HG03066 (cell line): ENCODE data around the gene PGP.

ENCODE experiments used
- ATAC-seq: cut with Tn5 transposase; IDR thresholded peaks from one replicate; pipeline ENCODE4 v1.9.1; 2021; ENCODE audit warnings: low read depth; ENCODE audit not compliant: unreplicated experiment

PGP gene

DNA sequence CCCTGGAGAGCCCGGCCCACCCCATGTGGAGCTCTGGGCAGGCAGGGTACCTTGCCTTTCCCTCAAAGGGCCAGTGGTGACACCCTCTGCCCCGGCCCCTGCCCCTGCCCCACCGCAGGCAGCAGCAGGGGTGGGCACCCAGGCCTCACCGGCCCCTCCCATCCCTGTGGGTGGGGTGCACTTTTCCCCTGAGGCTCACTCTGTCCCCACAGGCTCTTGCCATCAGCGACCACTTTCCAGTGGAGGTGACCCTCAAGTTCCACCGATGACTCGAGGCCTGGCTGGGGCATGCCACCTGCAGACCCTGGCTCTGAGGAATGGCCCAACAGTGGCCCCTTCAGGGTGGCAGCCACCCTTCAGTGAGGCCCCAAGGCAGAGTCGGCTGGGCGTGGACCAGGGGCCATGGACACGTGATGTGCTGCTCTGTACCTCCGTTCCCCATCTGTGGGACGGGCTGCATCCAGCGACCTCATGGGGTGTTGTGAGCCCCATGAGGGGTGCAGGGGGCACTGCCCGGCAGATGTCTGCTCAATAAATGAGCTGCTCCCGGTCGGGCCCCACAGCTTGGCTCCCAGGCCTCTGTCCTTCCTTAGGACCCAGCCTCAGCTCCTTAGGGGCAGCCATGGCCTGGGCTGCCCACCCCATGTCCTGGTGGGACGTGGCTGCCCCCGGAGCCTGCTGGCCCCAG is 23.7 kb upstream of the PGP start:
- ATAC-seq, result no peak

DNA sequence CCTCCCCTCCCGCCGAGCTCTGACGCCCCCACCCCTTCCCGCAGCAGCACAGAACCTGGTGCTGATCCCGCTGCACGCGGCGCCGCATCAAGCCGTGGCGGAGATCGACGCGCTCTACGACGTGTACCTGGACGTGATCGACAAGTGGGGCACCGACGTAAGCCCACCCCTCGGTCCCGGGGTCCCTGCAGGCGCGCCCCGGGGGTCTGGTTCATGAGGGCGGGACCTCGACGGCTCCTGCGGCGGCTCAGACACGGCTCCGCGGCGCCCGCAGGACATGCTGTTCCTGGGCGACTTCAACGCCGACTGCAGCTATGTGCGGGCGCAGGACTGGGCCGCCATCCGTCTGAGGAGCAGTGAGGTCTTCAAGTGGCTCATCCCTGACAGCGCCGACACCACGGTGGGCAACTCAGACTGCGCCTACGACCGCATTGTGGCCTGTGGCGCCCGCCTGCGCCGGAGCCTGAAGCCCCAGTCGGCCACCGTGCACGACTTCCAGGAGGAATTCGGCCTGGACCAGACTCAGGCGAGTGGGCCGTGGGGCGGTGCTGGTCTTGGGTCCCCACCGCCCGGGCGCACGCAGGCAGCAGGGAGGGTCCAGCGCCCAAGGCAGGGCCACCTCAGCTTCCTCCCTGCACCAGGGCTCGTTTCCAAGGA is 23.0 kb upstream of the PGP start:
- no peak for ATAC-seq

- no peak for ATAC-seq
Observed at GRCh38 chr16:2237102-2237482, 22.5 kb upstream of the PGP start.

DNA sequence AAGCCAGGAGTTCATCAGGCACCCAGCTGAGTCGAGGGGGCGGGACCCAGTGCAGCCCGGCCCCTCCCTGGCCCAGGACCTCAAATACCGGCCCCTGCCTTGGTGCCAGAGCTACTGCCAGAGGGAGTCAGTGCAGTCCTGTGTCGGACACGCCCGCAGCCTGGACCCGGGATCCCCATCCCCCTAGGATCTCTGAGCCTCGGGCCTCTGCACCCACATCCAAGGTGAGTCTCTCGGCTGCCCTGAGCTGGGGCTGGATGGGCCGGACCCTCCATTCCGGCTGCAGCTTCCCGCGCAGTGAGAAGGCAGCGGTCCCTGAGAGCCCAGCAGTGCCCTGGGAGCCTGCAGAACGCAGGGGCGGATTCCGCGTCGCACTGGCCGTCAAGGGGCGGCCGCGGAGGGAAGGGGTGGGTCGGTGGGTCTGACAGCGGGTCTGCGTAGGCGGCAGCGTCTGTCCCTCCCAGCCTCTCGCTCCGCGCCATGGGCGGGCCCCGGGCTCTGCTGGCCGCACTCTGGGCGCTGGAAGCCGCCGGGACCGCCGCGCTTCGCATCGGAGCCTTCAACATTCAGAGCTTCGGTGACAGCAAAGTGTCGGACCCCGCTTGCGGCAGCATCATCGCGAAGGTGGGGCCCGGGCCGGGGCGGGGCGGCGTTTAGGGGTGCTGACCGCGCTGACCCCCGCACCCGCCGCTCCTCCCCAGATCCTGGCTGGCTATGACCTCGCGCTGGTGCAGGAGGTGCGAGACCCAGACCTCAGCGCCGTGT is 21.9 kb upstream of the PGP start, which contains the start of gene DNASE1L2:
Gene DNASE1L2 (plus strand): TSS at position 108 of the 765 bp plus-strand sequence. CDS start 373 bp downstream, at position 481.
- no peak for ATAC-seq

DNA sequence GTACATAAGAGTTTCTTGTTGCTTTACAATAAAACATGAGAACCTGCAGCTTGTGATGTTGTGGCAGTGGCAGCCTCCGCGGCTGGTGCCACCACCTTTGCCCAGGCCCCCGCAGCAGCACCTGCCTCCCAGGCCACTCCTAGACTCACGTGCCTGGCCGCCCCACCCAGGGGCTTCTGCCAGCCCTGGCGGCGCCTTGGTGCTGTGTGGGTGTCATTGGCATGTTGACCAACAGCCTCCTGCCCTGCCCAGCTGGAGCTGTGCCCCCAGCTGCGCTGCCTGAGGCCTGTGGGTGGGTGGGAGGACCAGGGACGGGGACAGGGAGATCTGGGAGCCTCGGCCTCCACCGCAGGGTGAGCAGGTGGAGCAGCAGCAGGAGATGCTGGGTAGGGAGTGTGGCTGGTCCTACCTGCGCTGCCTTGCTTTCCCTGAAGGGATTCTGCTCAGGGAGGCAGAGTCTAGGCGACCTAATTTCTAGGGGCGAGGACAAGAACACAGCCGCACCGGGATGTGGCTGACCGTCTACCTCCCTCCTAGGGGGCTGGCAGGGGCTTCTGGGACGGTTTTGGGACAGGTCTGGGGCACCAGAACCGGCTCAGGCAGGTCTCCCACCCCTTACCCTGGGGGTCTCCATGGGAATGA is 21.2 kb upstream of the PGP start:
- ATAC-seq, result no peak

GRCh38 chr16:2235234-2235651 is 20.6 kb upstream of the PGP start:
- no peak for ATAC-seq

DNA sequence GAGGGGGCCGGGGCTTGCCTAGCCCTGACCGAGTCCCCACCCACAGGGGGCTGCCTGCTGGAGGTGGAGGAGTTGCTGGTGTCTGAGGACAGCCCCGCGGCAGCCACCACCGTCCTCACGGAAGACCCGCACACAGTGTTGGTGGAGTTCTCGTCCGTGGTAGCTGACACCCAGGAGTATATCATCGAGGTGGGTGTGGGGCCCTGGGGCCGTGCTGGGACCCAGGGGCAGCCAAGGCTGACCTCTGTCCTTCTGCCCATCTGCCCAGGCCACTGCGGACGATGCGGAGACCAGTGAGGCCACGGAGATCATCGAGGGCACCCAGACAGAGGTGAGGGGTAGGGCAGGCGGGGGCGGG is 20.2 kb upstream of the PGP start:
- no peak for ATAC-seq

DNA sequence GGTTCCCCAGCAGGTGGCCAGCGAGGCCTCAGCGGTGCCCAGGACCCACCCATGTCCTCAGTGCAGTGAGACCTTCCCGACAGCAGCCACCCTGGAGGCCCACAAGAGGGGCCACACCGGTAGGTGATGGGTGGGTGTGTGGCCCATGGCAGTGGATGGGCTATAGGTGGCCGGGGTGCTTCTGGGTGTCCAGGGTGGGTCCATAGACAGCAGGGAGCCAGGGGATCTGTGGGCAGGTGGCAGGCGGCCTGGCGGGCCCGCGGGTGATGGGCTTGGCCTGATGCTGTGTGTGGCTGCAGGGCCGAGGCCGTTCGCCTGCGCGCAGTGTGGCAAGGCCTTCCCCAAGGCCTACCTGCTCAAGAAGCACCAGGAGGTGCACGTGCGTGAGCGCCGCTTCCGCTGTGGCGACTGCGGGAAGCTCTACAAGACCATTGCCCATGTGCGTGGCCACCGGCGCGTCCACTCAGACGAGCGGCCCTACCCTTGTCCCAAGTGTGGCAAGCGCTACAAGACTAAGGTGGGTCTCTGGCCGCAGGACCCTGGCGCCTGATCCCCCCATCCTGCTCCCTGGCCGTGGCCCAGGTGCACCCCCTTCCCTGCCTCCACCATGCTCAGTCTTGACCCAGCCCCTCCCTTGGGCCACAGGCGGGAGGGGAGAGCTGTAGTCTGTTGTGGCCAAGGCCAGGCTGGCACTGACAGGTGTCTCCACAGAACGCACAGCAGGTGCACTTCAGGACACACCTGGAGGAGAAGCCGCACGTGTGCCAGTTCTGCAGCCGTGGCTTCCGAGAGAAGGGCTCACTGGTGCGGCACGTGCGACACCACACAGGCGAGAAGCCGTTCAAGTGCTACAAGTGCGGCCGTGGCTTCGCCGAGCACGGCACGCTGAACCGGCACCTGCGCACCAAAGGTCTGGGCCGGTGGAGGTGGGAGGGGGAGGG is 19.5 kb upstream of the PGP start:
- ATAC-seq, result no peak

GRCh38 chr16:2233046-2233775 is 18.6 kb upstream of the PGP start:
- ATAC-seq, result no peak

DNA sequence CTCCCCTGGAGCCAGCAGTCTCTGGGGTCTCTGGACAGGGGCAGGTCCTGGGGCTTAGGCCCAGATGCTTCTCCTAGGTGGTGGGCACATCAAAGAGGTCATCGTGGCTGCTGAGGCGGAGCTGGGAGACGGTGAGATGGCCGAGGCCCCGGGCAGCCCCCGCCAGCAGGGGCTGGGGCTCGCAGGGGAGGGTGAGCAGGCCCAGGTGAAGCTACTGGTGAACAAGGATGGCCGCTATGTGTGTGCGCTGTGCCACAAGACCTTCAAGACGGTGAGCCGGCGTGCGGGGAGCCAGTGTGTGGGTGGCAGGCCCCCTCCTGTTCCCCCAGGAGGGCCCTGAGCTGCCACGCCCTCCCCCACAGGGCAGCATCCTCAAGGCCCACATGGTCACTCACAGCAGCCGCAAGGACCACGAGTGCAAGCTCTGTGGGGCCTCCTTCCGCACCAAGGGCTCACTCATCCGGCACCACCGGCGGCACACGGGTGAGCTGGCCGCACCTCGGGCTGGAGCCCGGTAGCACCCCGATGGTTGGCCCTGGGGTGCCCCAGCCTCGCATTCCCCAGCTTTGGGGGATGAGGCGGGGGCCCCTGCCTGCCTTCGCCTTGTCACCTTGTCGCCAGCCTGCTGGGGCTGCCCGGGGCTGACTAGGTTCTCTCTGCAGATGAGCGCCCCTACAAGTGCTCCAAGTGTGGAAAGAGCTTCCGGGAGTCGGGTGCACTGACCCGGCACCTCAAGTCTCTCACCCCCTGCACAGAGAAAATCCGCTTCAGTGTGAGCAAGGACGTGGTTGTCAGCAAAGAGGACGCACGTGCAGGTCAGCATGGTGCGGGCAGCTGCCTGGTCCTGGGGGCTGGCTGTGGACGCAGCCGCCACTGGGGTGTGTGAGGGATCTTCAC is 17.7 kb upstream of the PGP start:
- ATAC-seq, result no peak

- ATAC-seq, result no peak
Observed at GRCh38 chr16:2231016-2231931, 16.6 kb upstream of the PGP start.

DNA sequence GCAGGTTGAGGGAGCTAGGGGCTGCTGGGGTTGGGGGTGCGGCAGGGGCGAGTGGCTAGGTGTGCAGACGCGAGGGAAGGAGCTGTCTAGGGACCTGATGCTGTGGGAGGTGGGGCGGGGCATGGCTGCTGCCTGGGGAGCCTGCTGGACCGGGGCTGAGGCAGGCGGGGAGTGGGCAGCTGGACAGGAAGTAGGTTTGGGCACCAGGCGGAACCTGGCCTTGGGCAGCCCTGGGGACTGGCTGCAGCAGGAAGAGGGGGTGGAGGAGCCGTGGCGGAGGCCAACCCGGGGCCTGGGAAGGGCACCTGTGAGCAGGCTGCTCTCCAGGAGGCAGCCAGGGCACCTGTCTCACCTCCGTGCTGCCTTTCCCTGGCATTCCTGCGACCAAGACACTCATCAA is 15.7 kb upstream of the PGP start:
- ATAC-seq, result no peak

DNA sequence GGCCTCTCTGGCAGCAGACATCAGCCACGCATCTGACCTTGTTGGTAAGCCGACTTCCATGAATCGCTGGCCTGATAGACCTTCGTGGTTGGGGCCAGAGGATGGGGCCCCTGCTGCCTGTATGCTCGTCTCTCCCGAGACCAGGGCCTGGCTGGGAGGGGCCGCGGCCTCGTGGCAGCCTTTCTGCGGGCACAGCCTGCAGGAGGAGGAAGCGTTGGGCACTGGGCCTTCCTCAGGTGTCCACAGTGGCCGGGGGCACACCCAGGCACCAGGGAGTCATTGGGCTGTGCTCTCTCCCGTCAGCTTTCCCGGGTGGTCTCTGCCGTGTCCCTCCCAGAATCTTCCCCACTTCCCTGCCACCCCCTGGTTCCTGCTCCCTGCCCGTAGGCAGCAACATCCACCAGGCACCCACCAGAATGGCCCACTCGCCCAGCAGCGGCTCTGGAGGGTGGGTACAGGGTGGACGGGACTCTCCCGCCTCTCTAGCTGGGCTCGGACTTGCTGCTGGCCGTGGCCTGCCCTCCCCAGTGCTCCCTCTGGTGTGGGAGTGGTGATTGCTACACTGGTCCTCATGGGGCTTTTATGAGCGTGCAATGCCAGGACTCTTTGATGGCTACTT is 15.1 kb upstream of the PGP start:
- ATAC-seq, result no peak

GRCh38 chr16:2229091-2229490 is 14.5 kb upstream of the PGP start:
- no peak for ATAC-seq

- no peak for ATAC-seq
Observed at GRCh38 chr16:2228161-2228824, 13.7 kb upstream of the PGP start.

GRCh38 chr16:2226918-2227317 is 12.3 kb upstream of the PGP start:
- ATAC-seq, result no peak
